Pancreas (tissue), 10 donors: Measurements from ENCODE around the gene TCN1. TPM values are rescaled to one million over a fixed set of nuclear protein-coding genes. Genes with fewer than 3 reads are reported as not detected.
"Not testable (repeated sequence)": the region's sequence is repeated elsewhere in the genome, so short reads cannot be mapped to it uniquely, and the experiment has no call there.

ENCODE experiments used
- ATAC-seq, 4 donors: fragments of 200-7000 bp; cut with Tn5 transposase; one replicate each; pipeline versions ENCODE4 v1.8.0 to v1.9.1; 2020; ENCODE audit warnings: mild to moderate bottlenecking in 4 of 4, moderate library complexity in 4 of 4
- DNase-seq, 6 donors: peaks; one replicate each; pipeline ENCODE4 v3.0.0-alpha.2; 2020
- FAIRE-seq: peaks from 2 replicates; lab custom pipeline; 2012; peaks lifted over from hg19 to GRCh38; lab: Jason Lieb, UNC
- H3K27ac ChIP-seq, 4 donors: fragments of 200-600 bp; sonication (generic); 1 replicate in 3 of 4; 2 replicates in 1 of 4; pipeline versions ENCODE4 v1.5.0 to v1.8.0; 2020
- H3K27me3 ChIP-seq, 4 donors: fragments of 200-600 bp; one replicate each; pipeline ENCODE4 v1.8.0; 2021
- H3K36me3 ChIP-seq, 3 donors: fragments of 200-600 bp; sonication (generic) in 1 of 3; one replicate each; pipeline versions ENCODE4 v1.5.0 to v1.8.0; 2020 to 2021
- H3K4me1 ChIP-seq, 3 donors: fragments of 200-600 bp; one replicate each; pipeline ENCODE4 v1.8.0; 2021
- H3K4me3 ChIP-seq, 4 donors: fragments of 200-600 bp; sonication (generic) in 2 of 4; one replicate each; pipeline versions ENCODE4 v1.5.0 to v1.8.0; 2020 to 2021
- H3K9me3 ChIP-seq, 4 donors: fragments of 200-600 bp; one replicate each; pipeline ENCODE4 v1.8.0; 2021
- WGBS, 2 donors: extraction: QIAGEN DNeasy Blood & Tissue Kit; methylation state at CpG; one replicate each; pipeline ENCODE4 v1.1.7; 2013; 5-methylcytosine and 5-hydroxymethylcytosine counted together
- intact Hi-C, 3 donors: fragments of 100-400 bp; cut with DNase I; formaldehyde crosslinking; loops; one replicate each; pipeline versions ENCODE4 v1.11.1 to v1.14.2; 2022
- polyA plus RNA-seq, 2 donors: library from polyadenylated mRNA; stranded (reverse); fragments of 200-250 nt; gene quantifications; one replicate each; pipeline ENCODE4 v1.2.3, GENCODE V29; 2013
- total RNA-seq, 6 donors: library from RNA; stranded (reverse); fragmentation: NEBNext Ultra II Directional in 4 of 6; extraction: Animal tissue kit (Norgen Biotek cat#: 25700) in 4 of 6; gene quantifications; one replicate each; pipeline versions ENCODE4 v1.2.1 to v1.2.4, GENCODE V29; 2021 to 2023
- TF ChIP-seq, protein P1 (sequence below), 4 donors: fragments of 200-600 bp; sonication (generic) in 3 of 4; IDR thresholded peaks; one replicate each; pipeline versions ENCODE4 v1.5.0 to v1.8.0; 2021; ENCODE audit warnings: antibody characterized with exemption in 4 of 4
- donor health status: healthy with polysubstance abuse.
- donor health status: DM: no; HTN: no; CAD: no; lungs with moderate emphysema.
- donor health status: DM: no; HTN: no; CAD: no.
- donor health status: control.
- donor health status: control.
- donor health status: Bipolar disorder and iron deficiency.
- donor health status: DM: yes; HTN: yes; CAD: no.
- donor health status: DM: no; HTN: no; CAD: no.
- donor health status: DM: no; HTN: no; CAD: no.
- donor health status: DM: yes; HTN: yes; CAD: no.

The TCN1 gene
- total and polyA plus RNA-seq, 8 donors: 0.11 to 52.2 (median 4.1) TPM

DNA sequence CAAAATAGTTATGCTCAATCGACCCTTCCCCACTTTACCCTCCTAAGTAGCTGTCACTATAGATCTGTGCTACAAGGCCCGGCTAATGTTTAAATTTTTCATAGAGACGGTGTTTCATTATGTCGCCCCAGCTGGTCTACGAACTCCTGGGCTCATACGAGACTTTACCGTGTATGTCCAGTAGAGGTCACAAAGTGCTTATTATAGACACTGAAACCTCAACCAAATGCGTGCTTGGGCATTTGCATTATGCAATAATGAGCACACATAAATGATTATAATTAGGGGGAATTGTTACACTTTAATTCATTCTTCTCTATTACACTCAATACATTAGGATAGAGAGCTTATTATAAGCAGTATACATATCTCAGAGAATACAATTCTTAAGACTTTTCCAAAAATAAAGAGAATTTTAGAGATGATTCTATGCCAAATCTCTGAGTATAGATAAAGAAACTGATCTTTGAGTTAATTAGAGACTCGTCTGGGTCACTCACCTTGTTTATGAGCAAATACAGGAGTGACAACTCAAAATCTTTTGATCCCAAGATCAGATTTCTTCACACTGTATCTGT is 43.2 kb downstream of the TCN1 start:
- Histone ChIP-seq H3K27me3 (no peaks in the 10 kb centered on the region), H3K36me3 (no peaks in the 10 kb centered on the region), H3K4me1 (peaks cover 0 to 5% (median 0%) of the 10 kb centered on the region in 3 donors), H3K27ac (no peak overlapping the region), H3K4me3 (no peak overlapping the region), H3K9me3 (no peaks in the 10 kb centered on the region)
- ATAC-seq: peak; percentile 68 to 100 (median 95)
- 2 to 3% methylated on average over 9 of the region's 9 CpGs for WGBS, 2 donors
- FAIRE-seq: peak; percentile 76
- peak in 3 of 6 donors; percentile 29 to 45 (median 31) for DNase-seq
- TF ChIP-seq, protein P1, sequence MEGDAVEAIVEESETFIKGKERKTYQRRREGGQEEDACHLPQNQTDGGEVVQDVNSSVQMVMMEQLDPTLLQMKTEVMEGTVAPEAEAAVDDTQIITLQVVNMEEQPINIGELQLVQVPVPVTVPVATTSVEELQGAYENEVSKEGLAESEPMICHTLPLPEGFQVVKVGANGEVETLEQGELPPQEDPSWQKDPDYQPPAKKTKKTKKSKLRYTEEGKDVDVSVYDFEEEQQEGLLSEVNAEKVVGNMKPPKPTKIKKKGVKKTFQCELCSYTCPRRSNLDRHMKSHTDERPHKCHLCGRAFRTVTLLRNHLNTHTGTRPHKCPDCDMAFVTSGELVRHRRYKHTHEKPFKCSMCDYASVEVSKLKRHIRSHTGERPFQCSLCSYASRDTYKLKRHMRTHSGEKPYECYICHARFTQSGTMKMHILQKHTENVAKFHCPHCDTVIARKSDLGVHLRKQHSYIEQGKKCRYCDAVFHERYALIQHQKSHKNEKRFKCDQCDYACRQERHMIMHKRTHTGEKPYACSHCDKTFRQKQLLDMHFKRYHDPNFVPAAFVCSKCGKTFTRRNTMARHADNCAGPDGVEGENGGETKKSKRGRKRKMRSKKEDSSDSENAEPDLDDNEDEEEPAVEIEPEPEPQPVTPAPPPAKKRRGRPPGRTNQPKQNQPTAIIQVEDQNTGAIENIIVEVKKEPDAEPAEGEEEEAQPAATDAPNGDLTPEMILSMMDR (IDR thresholded peaks at IDR 0.05): peak; percentile 21 to 58 (median 50)
- intact Hi-C loops: loop anchor here in 2 of 3 donors (5.0 to 10.0 kb wide), 2 partner anchors 92 to 309 kb away; no protein-coding TSS in a partner anchor

DNA sequence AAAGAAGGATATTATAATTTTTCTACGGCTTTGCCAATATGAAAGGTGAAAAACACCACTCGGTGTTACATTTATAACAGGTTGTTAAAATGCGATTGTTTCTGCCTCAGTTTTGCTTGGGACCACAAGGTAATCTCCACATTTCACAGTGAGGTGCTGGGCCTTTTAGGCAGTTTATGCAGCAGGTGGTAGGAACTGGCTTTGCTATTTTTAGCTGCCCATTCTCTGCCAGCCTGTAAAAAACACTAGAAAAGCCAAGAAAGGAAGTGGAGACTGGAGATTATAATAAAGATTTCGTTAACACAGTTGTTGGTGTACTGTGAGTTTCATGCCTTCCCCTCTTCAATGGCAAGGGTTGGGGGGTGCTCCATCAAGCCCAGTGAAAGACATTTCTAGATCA is 47.7 kb downstream of the TCN1 start:
- DNase-seq (no peak), ATAC-seq (no peak), FAIRE-seq (no peak)
- Histone ChIP-seq H3K4me3 (no peak overlapping the region), H3K36me3 (no peaks in the 10 kb centered on the region), H3K9me3 (no peaks in the 10 kb centered on the region), H3K27ac (no peak overlapping the region), H3K4me1 (peaks cover 0 to 5% (median 0%) of the 10 kb centered on the region in 3 donors), H3K27me3 (no peaks in the 10 kb centered on the region)
- TF ChIP-seq, protein P1 (IDR thresholded peaks at IDR 0.05): no peak
- intact Hi-C loops: no loop called here
- WGBS, 2 donors: 70 to 79% methylated on average over 4 of the region's 4 CpGs

- H3K36me3 ChIP-seq, ATAC-seq, H3K9me3 ChIP-seq, H3K27ac ChIP-seq, DNase-seq, FAIRE-seq, H3K4me1 ChIP-seq, H3K27me3 ChIP-seq, H3K4me3 ChIP-seq, intact Hi-C loops: not testable (repeated sequence)
- 65 to 88% methylated on average over 1 of the region's 1 CpG for WGBS, 2 donors
Observed at GRCh38 chr11:59816434-59816833, 49.9 kb downstream of the TCN1 start.

- no peaks in the 10 kb centered on the region for H3K27me3 ChIP-seq
- TF ChIP-seq, protein P1 (IDR thresholded peaks at IDR 0.05): no peak
- intact Hi-C loops: no loop called here
- H3K36me3 ChIP-seq: no peaks in the 10 kb centered on the region
- ATAC-seq: no peak
- H3K9me3 ChIP-seq: no peaks in the 10 kb centered on the region
- H3K4me1 ChIP-seq: peaks cover 0 to 5% (median 0%) of the 10 kb centered on the region in 3 donors
- DNase-seq: no peak
- no peak for FAIRE-seq
- no peak overlapping the region for H3K4me3 ChIP-seq
- H3K27ac ChIP-seq: no peak overlapping the region
- WGBS, 2 donors: 90 to 94% methylated on average over 1 of the region's 1 CpG
Observed at GRCh38 chr11:59815754-59816153, 50.5 kb downstream of the TCN1 start.

GRCh38 chr11:59814021-59814420 is 52.3 kb downstream of the TCN1 start:
- FAIRE-seq (no peak), ATAC-seq (no peak), DNase-seq (no peak)
- H3K27ac ChIP-seq: no peak overlapping the region
- intact Hi-C loops: no loop called here
- no peak overlapping the region for H3K4me3 ChIP-seq
- no peaks in the 10 kb centered on the region for H3K9me3 ChIP-seq
- H3K4me1 ChIP-seq: peaks cover 0 to 9% (median 5%) of the 10 kb centered on the region in 3 donors
- WGBS, 2 donors: 46 to 70% methylated on average over 1 of the region's 1 CpG
- no peaks in the 10 kb centered on the region for H3K27me3 ChIP-seq
- TF ChIP-seq, protein P1 (IDR thresholded peaks at IDR 0.05): no peak
- H3K36me3 ChIP-seq: no peaks in the 10 kb centered on the region
